ENCODE data around the gene SIL1. TPM values are rescaled to one million over a fixed set of nuclear protein-coding genes. Genes with fewer than 3 reads are reported as not detected.

SIL1 gene
- total and polyA plus RNA-seq, 2 of the 8 experiments (the other 6 are each of a cell fraction or from before 2014, with no cell fraction given) = 8.3 to 12.8 TPM

DNA sequence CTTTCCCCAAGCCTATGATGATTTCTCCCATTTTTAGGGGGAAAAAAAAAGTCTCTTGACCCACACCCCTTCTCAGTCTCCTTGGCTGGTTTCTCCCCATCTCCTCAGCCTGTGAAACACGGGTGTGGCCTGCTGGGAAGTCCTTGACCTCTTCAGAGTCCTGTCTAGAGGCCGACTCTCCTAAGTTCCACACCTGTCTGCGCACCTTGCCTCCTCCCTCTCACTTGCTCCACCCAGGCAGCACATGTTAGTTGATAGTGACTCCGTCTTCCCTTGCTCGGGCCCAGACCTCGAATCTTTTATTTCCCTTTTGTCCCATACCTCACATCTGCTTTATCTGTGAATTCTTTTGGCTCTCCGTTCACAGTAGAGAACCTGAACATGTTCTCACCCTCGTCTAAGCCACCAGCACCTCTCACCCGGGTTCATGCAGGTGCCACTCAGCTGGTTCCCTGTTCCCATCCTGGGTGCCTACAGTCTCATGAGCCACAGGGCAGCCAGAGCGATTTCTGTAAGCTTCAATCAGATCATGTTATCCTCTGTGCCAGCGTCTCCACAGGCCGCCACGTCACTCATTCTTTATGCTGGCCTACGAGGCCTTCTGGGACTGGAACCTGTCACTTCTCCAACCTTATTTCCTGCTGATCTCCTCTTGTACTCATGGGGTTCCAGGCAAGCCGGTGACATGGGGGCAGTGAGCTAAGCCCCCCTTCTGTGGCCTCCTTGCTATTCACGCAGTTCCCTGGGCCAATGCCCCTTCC is 271.3 kb downstream of the SIL1 start:
- TF ChIP-seq HDAC6 (IDR thresholded peaks at IDR 0.05; ENCODE audit: low read depth, low read length) (no peak), SP4 (IDR thresholded peaks at IDR 0.05; ENCODE audit: low read length) (no peak), TAF1 (IDR thresholded peaks at IDR 0.05; ENCODE audit: low read depth, low read length) (no peak)
- H3K9ac ChIP-seq (replicated peaks in 1 of 4; ENCODE audit: extremely low read depth in 1 of 4, low read depth in 3 of 4, low read length in 3 of 4) = no peak overlapping the region
- H3K27me3 ChIP-seq (replicated peaks in 1 of 4; ENCODE audit: control insufficient read depth in 3 of 4, extremely low read depth in 1 of 4, insufficient read depth in 3 of 4, low read length in 3 of 4) = no peaks in the 10 kb centered on the region
- POLR2A ChIA-PET (ENCODE audit: partially characterized antibody) = no interaction called here
- no peak overlapping the region for H3K4ac ChIP-seq (replicated peaks; ENCODE audit: insufficient read length, low read depth, low read length)
- no peak for DNase-seq (ENCODE audit: low read depth in 1 of 2, low spot score in 2 of 2)
- no peak overlapping the region for H2BK12ac ChIP-seq (ENCODE audit: low read depth, low read length)
- no peak overlapping the region for H4K5ac ChIP-seq (ENCODE audit: insufficient read length, low read depth, low read length)
- H4K20me1 ChIP-seq (replicated peaks in 1 of 2; ENCODE audit: control insufficient read depth in 1 of 2, insufficient read depth in 2 of 2, low read length in 2 of 2) = peaks cover 0 to 2% of the 10 kb centered on the region in 2 experiments
- H3K79me2 ChIP-seq (ENCODE audit: control insufficient read depth in 1 of 2, insufficient read depth in 2 of 2, low read length in 2 of 2) = no peaks in the 10 kb centered on the region
- no peak overlapping the region for H3K18ac ChIP-seq (ENCODE audit: extremely low read depth, low read length)
- H3K23me2 ChIP-seq (ENCODE audit: low read depth, low read length) = no peaks in the 10 kb centered on the region
- CTCF ChIA-PET (ENCODE audit: partially characterized antibody) = interaction anchor here (1.0 to 1.6 kb wide), 4 partner anchors 102 to 282 kb away, joined by 3 to 4 read pairs (median 4); no protein-coding TSS in a partner anchor
- H3K23ac ChIP-seq (ENCODE audit: insufficient read length) = no peak overlapping the region
- no peak overlapping the region for H4K91ac ChIP-seq (replicated peaks; ENCODE audit: insufficient read length, low read length)
- no peak overlapping the region for H4K8ac ChIP-seq (ENCODE audit: extremely low read depth, insufficient read depth, low read length)
- H3K4me2 ChIP-seq (ENCODE audit: insufficient read depth in 1 of 2, low read depth in 2 of 2, low read length in 2 of 2) = no peak overlapping the region
- peaks cover 5% of the 10 kb centered on the region; the same call in 1 of the 2 replicates for H3K79me1 ChIP-seq (ENCODE audit: low read depth, low read length)
- no peaks in the 10 kb centered on the region for H3K4me1 ChIP-seq (replicated peaks in 1 of 4; ENCODE audit: control insufficient read depth in 3 of 4, insufficient read depth in 4 of 4, low read length in 3 of 4)
- H2AFZ ChIP-seq (ENCODE audit: low read length) = no peak overlapping the region
- H2BK120ac ChIP-seq (replicated peaks; ENCODE audit: low read depth, low read length) = no peak overlapping the region
- H2BK5ac ChIP-seq (ENCODE audit: low read depth, low read length) = peak overlapping the region; percentile 44; the same call in 1 of the 2 replicates
- 93% methylated on average over 15 of the region's 16 CpGs; no CpG with 5 or more reads in 1 of the 2 experiments for WGBS, 2 experiments (ENCODE audit: extremely low coverage in 1 of 2, insufficient coverage in 1 of 2, insufficient read length in 1 of 2, insufficient replicate concordance in 2 of 2, low coverage in 1 of 2, low lambda C conversion rate in 2 of 2, missing lambda C conversion rate in 1 of 2)
- no peaks in the 10 kb centered on the region for H3K9me3 ChIP-seq (ENCODE audit: insufficient read depth in 2 of 2, low read depth in 1 of 2, low read length in 1 of 2)
- H3K14ac ChIP-seq (ENCODE audit: insufficient read length) = no peak overlapping the region
- no peak overlapping the region for H2BK20ac ChIP-seq (ENCODE audit: low read length)
- H2BK15ac ChIP-seq (ENCODE audit: low read length) = no peak overlapping the region
- no peak overlapping the region for H3K56ac ChIP-seq (replicated peaks; ENCODE audit: insufficient read length, low read depth, low read length)
- H2AK5ac ChIP-seq (ENCODE audit: low read depth, low read length) = no peak overlapping the region
- FAIRE-seq = no peak
- H3K4me3 ChIP-seq (ENCODE audit: extremely low read depth in 1 of 4, insufficient read depth in 2 of 4, low read depth in 3 of 4, low read length in 4 of 4) = no peak overlapping the region
- H3K27ac ChIP-seq (ENCODE audit: low read depth, low read length) = no peak overlapping the region
- peaks cover 24 to 72% (median 50%) of the 10 kb centered on the region in 4 experiments for H3K36me3 ChIP-seq (ENCODE audit: control insufficient read depth in 2 of 4, insufficient read depth in 4 of 4, low read length in 3 of 4)
